ENCODE results near the gene PELI3.

DNA sequence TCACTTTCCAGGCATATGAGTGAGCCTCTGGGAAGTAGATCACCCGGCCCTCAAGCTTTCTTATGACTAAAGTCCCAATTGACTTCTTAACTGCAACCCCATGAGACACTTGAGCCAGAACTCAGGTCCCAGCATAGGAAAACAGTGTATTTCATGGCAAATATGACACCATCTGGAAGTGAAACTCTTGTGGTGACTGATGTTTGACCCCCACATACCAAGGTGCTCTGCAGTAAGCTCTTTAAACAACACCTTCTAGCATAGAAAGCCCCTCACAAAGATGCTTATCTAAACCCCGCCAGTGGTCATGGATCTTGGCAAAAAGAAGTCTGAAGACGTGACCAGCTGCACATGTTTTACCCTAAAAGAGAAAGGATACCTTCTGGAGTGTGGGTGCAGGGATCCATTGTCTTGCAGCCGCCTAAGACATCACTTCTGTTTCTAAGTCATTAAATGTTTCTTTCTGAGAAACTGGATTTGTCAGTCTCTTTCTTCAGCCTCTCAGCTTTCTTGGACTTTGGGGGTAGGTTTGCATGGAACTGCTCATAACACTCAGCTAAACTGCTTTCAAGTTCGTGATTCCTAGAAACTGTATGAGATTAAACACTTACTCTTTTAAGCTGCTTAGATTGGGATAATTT, 7.4 kb upstream of the PELI3 start:
- TF ChIP-seq CTCF (IDR thresholded peaks at IDR 0.05) (no peak), POLR2A (IDR thresholded peaks at IDR 0.05) (no peak)

Data from esophagus squamous epithelium (tissue), 4 donors.